HepG2 (cell line): Measurements from ENCODE around the gene ITIH2. TPM values are rescaled to one million over a fixed set of nuclear protein-coding genes. Genes with fewer than 3 reads are reported as not detected.
A peak's percentile ranks its signal among the peaks of the same experiment; 100 is the strongest.

Experiments used
- ATF1 ChIP-seq: IDR thresholded peaks from 2 replicates; pipeline ENCODE4 v1.6.1; 2016; ENCODE audit warnings: mild to moderate bottlenecking, control low read depth
- CENPX ChIP-seq: sonication (generic); formaldehyde crosslinking; IDR thresholded peaks from 2 replicates; pipeline ENCODE4 v1.9.0; 2021; ENCODE audit warnings: mild to moderate bottlenecking, missing genetic modification reagents, moderate library complexity
- ELF3 ChIP-seq: IDR thresholded peaks from 2 replicates; pipeline ENCODE4 v1.6.1; 2016; ENCODE audit warnings: missing genetic modification reagents, missing compliant biosample characterization
- GPN1 ChIP-seq: sonication (generic); formaldehyde crosslinking; IDR thresholded peaks from 2 replicates; pipeline ENCODE4 v1.5.1; 2020; ENCODE audit warnings: missing genetic modification reagents, borderline replicate concordance
- JUN ChIP-seq: sonication (generic); formaldehyde crosslinking; IDR thresholded peaks from 2 replicates; pipeline ENCODE4 v1.4.0; 2020; ENCODE audit warnings: mild to moderate bottlenecking, missing genetic modification reagents
- MBNL3 ChIP-seq: fragments of 250-450 bp; sonication (Bioruptor Pico); conservative IDR thresholded peaks from 2 replicates; pipeline ENCODE4 v1.8.0; 2022; ENCODE audit warnings: mild to moderate bottlenecking, inconsistent platforms
- MIER3 ChIP-seq: IDR thresholded peaks from 2 replicates; pipeline ENCODE4 v1.6.1; 2016; ENCODE audit warnings: missing compliant biosample characterization, borderline replicate concordance
- RFX1 ChIP-seq: fragments of 450-650 bp; IDR thresholded peaks from 2 replicates; pipeline ENCODE4 v1.6.1; 2017
- RORA ChIP-seq: sonication (generic); formaldehyde crosslinking; IDR thresholded peaks from 2 replicates; pipeline ENCODE4 v1.5.0; 2020; ENCODE audit warnings: mild to moderate bottlenecking, missing genetic modification reagents, moderate library complexity
- SALL1 ChIP-seq: sonication (generic); formaldehyde crosslinking; IDR thresholded peaks from 2 replicates; pipeline ENCODE4 v1.8.0; 2022; ENCODE audit warnings: mild to moderate bottlenecking, missing genetic modification reagents
- SRSF1 ChIP-seq: fragments of 200-400 bp; formaldehyde crosslinking; optimal IDR thresholded peaks from 2 replicates; pipeline ENCODE3; 2017; ENCODE audit warnings: mild to moderate bottlenecking, low read depth, low read length, moderate library complexity
- XRCC5 ChIP-seq: fragments of 200-400 bp; formaldehyde crosslinking; optimal IDR thresholded peaks from 2 replicates; pipeline ENCODE3; 2017; ENCODE audit warnings: mild to moderate bottlenecking, low read length
- ZNF317 ChIP-seq: sonication (generic); formaldehyde crosslinking; IDR thresholded peaks from 2 replicates; pipeline ENCODE4 v1.5.0; 2020; ENCODE audit warnings: mild to moderate bottlenecking, missing genetic modification reagents
- ZNF564 ChIP-seq: sonication (generic); formaldehyde crosslinking; IDR thresholded peaks from 2 replicates; pipeline ENCODE4 v1.8.1; 2023; ENCODE audit warnings: mild to moderate bottlenecking, missing genetic modification reagents
- ZNF772 ChIP-seq: sonication (generic); formaldehyde crosslinking; IDR thresholded peaks from 2 replicates; pipeline ENCODE4 v1.5.0; 2020; ENCODE audit warnings: mild to moderate bottlenecking, missing genetic modification reagents
- ZNF782 ChIP-seq: sonication (generic); formaldehyde crosslinking; IDR thresholded peaks from 2 replicates; pipeline ENCODE4 v1.4.0; 2020; ENCODE audit warnings: missing genetic modification reagents, mild to moderate bottlenecking, borderline replicate concordance
- ZNF816 ChIP-seq: sonication (generic); formaldehyde crosslinking; IDR thresholded peaks from 2 replicates; pipeline ENCODE4 v1.8.0; 2022; ENCODE audit warnings: missing genetic modification reagents, mild to moderate bottlenecking, borderline replicate concordance
- ZNF878 ChIP-seq: sonication (generic); formaldehyde crosslinking; IDR thresholded peaks from 2 replicates; pipeline ENCODE4 v1.8.1; 2023; ENCODE audit warnings: mild to moderate bottlenecking, missing genetic modification reagents, moderate library complexity
- polyA plus RNA-seq, 8 experiments: library from polyadenylated mRNA; depleted of rRNA in 3 of 8; stranded (reverse) in 7 of 8; unstranded in 1 of 8; fragments of >200 nt; fragmentation: Illumina TruSeq in 4 of 8; extraction: Trizol in 4 of 8; gene quantifications; 2 replicates each; pipeline versions ENCODE4 v1.2.1 to v1.2.3, GENCODE V29; 2011 to 2016; ENCODE audit warnings: low read depth in 4 of 8, missing spikeins in 1 of 8, mixed read lengths in 1 of 8; ENCODE audit not compliant: insufficient read depth in 1 of 8
- total RNA-seq, 5 experiments: library from RNA; depleted of rRNA; stranded (reverse); fragments of >200 nt; fragmentation: Illumina TruSeq; extraction: Trizol; gene quantifications; 2 replicates each; pipeline ENCODE4 v1.2.3, GENCODE V29; 2016; ENCODE audit warnings: low read depth in 1 of 5
- TF ChIP-seq, protein P1 (sequence below): sonication (generic); formaldehyde crosslinking; IDR thresholded peaks from 2 replicates; pipeline ENCODE4 v1.4.0; 2020; ENCODE audit warnings: mild to moderate bottlenecking, missing genetic modification reagents, borderline replicate concordance
- TF ChIP-seq, protein P2 (sequence below): IDR thresholded peaks from 2 replicates; pipeline ENCODE4 v1.6.1; 2016; ENCODE audit warnings: mild to moderate bottlenecking
- TF ChIP-seq, protein P3 (sequence below): sonication (generic); formaldehyde crosslinking; IDR thresholded peaks from 2 replicates; pipeline ENCODE4 v1.4.0; 2020; ENCODE audit warnings: missing genetic modification reagents, mild to moderate bottlenecking, borderline replicate concordance

ITIH2 gene
- total and polyA plus RNA-seq, 2 of the 13 experiments (the other 11 are each of a cell fraction or from before 2014, with no cell fraction given): 1,197 to 1,427 TPM

DNA sequence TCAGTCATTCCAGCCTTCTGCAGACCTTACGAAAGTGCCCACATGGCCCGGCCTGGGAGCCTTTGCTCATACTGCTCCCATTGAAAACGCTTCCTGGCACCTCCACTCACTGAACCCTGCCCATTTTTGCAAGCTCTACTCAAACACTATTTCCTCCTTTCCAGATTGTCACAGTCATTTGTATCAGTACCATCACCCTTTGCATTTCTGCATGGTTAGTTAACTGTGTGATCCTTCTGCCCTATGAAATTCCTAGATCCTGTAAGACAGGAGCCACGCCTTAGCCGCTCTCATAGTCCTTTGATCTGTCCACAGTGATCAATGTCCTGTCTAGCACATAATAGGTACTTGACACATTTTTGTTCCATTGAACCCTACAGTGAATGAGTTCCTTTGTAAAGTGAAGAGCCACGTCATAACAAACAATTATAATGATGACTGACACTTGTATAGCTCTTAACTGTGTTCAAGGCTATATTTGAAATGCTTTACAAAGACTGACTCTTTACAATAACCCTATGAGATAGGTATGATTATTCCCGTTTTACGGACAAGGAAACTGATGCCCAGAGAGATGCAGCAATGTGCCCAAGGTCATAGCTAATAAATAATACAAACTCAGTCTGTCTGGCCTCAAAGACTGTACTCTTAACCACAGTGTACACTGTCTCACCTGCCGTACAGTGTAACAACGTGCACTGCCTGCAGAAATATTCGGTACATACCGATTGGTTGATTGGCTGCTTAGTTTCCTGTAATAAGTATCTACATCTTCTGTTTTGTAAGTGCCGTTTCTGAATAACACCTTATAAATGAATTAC, 16.6 kb upstream of the ITIH2 start (continued):
- TF ChIP-seq, protein P1, sequence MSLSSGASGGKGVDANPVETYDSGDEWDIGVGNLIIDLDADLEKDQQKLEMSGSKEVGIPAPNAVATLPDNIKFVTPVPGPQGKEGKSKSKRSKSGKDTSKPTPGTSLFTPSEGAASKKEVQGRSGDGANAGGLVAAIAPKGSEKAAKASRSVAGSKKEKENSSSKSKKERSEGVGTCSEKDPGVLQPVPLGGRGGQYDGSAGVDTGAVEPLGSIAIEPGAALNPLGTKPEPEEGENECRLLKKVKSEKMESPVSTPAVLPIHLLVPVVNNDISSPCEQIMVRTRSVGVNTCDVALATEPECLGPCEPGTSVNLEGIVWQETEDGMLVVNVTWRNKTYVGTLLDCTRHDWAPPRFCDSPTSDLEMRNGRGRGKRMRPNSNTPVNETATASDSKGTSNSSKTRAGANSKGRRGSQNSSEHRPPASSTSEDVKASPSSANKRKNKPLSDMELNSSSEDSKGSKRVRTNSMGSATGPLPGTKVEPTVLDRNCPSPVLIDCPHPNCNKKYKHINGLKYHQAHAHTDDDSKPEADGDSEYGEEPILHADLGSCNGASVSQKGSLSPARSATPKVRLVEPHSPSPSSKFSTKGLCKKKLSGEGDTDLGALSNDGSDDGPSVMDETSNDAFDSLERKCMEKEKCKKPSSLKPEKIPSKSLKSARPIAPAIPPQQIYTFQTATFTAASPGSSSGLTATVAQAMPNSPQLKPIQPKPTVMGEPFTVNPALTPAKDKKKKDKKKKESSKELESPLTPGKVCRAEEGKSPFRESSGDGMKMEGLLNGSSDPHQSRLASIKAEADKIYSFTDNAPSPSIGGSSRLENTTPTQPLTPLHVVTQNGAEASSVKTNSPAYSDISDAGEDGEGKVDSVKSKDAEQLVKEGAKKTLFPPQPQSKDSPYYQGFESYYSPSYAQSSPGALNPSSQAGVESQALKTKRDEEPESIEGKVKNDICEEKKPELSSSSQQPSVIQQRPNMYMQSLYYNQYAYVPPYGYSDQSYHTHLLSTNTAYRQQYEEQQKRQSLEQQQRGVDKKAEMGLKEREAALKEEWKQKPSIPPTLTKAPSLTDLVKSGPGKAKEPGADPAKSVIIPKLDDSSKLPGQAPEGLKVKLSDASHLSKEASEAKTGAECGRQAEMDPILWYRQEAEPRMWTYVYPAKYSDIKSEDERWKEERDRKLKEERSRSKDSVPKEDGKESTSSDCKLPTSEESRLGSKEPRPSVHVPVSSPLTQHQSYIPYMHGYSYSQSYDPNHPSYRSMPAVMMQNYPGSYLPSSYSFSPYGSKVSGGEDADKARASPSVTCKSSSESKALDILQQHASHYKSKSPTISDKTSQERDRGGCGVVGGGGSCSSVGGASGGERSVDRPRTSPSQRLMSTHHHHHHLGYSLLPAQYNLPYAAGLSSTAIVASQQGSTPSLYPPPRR (CRISPR knock-in tag): peak; percentile 99
- TF ChIP-seq, protein P2, sequence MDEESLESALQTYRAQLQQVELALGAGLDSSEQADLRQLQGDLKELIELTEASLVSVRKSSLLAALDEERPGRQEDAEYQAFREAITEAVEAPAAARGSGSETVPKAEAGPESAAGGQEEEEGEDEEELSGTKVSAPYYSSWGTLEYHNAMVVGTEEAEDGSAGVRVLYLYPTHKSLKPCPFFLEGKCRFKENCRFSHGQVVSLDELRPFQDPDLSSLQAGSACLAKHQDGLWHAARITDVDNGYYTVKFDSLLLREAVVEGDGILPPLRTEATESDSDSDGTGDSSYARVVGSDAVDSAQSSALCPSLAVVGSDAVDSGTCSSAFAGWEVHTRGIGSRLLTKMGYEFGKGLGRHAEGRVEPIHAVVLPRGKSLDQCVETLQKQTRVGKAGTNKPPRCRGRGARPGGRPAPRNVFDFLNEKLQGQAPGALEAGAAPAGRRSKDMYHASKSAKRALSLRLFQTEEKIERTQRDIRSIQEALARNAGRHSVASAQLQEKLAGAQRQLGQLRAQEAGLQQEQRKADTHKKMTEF: peak; percentile 95
- TF ChIP-seq RFX1 (no peak), ATF1 (peak; percentile 90), MIER3 (CRISPR knock-in tag) (peak; percentile 58; the same call in 1 of the 2 replicates), ZNF564 (CRISPR knock-in tag) (peak; percentile 56; the same call in 1 of the 2 replicates), SALL1 (CRISPR knock-in tag) (peak; percentile 90), RORA (peak; percentile 79; the same call in 1 of the 2 replicates), ZNF816 (CRISPR knock-in tag) (no peak), ELF3 (peak; percentile 82), GPN1 (no peak), ZNF878 (CRISPR knock-in tag) (peak; percentile 80; the same call in 1 of the 2 replicates), MBNL3 (CRISPR knock-in tag) (no peak), JUN (CRISPR knock-in tag) (peak; percentile 97), ZNF772 (peak; percentile 53; the same call in 1 of the 2 replicates), SRSF1 (no peak), CENPX (CRISPR knock-in tag) (no peak), XRCC5 (peak; percentile 22), ZNF317 (CRISPR knock-in tag) (peak; percentile 44; the same call in 1 of the 2 replicates), ZNF782 (no peak)
- TF ChIP-seq, protein P3, sequence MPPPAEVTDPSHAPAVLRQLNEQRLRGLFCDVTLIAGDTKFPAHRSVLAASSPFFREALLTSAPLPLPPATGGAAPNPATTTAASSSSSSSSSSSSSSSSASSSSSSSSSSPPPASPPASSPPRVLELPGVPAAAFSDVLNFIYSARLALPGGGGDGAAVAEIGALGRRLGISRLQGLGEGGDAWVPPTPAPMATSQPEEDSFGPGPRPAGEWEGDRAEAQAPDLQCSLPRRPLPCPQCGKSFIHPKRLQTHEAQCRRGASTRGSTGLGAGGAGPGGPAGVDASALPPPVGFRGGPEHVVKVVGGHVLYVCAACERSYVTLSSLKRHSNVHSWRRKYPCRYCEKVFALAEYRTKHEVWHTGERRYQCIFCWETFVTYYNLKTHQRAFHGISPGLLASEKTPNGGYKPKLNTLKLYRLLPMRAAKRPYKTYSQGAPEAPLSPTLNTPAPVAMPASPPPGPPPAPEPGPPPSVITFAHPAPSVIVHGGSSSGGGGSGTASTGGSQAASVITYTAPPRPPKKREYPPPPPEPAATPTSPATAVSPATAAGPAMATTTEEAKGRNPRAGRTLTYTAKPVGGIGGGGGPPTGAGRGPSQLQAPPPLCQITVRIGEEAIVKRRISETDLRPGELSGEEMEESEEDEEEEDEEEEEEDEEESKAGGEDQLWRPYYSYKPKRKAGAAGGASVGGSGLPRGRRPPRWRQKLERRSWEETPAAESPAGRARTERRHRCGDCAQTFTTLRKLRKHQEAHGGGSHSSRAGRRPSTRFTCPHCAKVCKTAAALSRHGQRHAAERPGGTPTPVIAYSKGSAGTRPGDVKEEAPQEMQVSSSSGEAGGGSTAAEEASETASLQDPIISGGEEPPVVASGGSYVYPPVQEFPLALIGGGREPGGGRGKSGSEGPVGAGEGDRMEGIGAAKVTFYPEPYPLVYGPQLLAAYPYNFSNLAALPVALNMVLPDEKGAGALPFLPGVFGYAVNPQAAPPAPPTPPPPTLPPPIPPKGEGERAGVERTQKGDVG: no peak
